ENCODE data around the gene COG5.

DNA sequence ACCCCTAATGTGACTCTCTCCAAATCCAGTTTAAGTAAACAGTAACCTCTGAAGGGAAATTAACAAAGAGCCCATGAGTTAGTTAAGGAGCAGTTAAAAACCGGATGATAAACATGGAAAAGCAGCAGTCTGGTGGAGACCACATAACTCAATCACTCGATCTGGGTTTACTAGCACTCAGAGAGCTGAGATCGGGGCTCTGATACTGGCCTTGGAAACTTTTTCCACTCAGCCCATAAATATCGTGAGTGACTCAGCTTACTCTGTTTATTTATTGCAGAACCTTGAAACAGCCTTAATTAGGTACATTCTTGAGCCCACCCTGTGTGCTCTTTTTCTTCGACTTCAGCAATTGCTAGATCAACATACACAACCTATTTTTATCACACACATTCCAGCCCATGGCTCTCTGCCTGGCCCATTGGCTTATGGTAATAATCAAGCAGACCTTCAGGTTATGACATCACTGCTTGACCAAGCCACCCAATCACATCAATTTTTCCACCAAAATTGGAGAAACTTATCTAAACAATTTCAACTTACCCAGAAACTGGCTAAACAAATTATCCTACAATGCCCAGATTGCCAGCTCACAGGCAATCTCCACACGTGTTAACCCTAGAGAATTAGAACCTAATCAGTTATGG is 176.0 kb downstream of the COG5 start:
- TF ChIP-seq, protein P1, sequence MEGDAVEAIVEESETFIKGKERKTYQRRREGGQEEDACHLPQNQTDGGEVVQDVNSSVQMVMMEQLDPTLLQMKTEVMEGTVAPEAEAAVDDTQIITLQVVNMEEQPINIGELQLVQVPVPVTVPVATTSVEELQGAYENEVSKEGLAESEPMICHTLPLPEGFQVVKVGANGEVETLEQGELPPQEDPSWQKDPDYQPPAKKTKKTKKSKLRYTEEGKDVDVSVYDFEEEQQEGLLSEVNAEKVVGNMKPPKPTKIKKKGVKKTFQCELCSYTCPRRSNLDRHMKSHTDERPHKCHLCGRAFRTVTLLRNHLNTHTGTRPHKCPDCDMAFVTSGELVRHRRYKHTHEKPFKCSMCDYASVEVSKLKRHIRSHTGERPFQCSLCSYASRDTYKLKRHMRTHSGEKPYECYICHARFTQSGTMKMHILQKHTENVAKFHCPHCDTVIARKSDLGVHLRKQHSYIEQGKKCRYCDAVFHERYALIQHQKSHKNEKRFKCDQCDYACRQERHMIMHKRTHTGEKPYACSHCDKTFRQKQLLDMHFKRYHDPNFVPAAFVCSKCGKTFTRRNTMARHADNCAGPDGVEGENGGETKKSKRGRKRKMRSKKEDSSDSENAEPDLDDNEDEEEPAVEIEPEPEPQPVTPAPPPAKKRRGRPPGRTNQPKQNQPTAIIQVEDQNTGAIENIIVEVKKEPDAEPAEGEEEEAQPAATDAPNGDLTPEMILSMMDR (IDR thresholded peaks at IDR 0.05): no peak
- no peak for TF ChIP-seq POLR2A (IDR thresholded peaks at IDR 0.05)
